ENCODE results near the gene EXOC3. TPM values are rescaled to one million over a fixed set of nuclear protein-coding genes. Genes with fewer than 3 reads are reported as not detected.
A peak's percentile ranks its signal among the peaks of the same experiment; 100 is the strongest.

EXOC3 gene
- total RNA-seq, 1 experiment from 2014 or later: 31.3 TPM

- H3K9ac ChIP-seq (ENCODE audit: low read length): no peak overlapping the region
- no peaks in the 10 kb centered on the region for H3K27me3 ChIP-seq (ENCODE audit: low read length)
- ATAC-seq (peak; percentile 38; the same call in 1 of the 2 replicates), DNase-seq (peak; percentile 27)
- CTCF ChIA-PET: interaction anchor here (0.6 kb wide), 1 partner anchor 76 kb away, joined by 3 read pairs; no protein-coding TSS in a partner anchor
- no peaks in the 10 kb centered on the region for H4K20me1 ChIP-seq (ENCODE audit: low read length)
- TF ChIP-seq EZH2 (IDR thresholded peaks at IDR 0.05; ENCODE audit: low read length, unreplicated experiment): no peak
- TF ChIP-seq EZH2phosphoT487 (IDR thresholded peaks at IDR 0.05; ENCODE audit: borderline replicate concordance, low read length): no peak
- peak; percentile 47 for TF ChIP-seq CTCF (conservative IDR thresholded peaks at IDR 0.05; ENCODE audit: low read depth, low read length)
- no peaks in the 10 kb centered on the region for H3K79me2 ChIP-seq (ENCODE audit: low read length)
- H2AFZ ChIP-seq (ENCODE audit: low read length): no peak overlapping the region
- no peak overlapping the region for H3K27ac ChIP-seq (ENCODE audit: low read length)
- BruUV-seq (replicated peaks): no TSS peak
- H3K9me3 ChIP-seq (ENCODE audit: low read length): no peaks in the 10 kb centered on the region
- H3K4me2 ChIP-seq (ENCODE audit: low read length): no peak overlapping the region
- no peaks in the 10 kb centered on the region; the same call in 1 of the 2 replicates for H3K4me1 ChIP-seq (ENCODE audit: insufficient read depth, low read length)
- intact Hi-C loops (cut with micrococcal nuclease): no loop called here
- H3K4me3 ChIP-seq (ENCODE audit: low read length): no peak overlapping the region
- H3F3A ChIP-seq (ENCODE audit: low read length, unreplicated experiment): no peaks in the 10 kb centered on the region
- no peaks in the 10 kb centered on the region for H3K36me3 ChIP-seq (ENCODE audit: low read depth, low read length)
- POLR2A ChIA-PET (ENCODE audit: unreplicated experiment): interaction anchor here (0.6 kb wide), 1 partner anchor 78 kb away, joined by 11 read pairs; no protein-coding TSS in a partner anchor
- no peaks in the 10 kb centered on the region for H3K9me2 ChIP-seq (replicated peaks; ENCODE audit: low read length)
Observed at GRCh38 chr5:425714-426113, 17.3 kb upstream of the EXOC3 start.

- Histone ChIP-seq H3K79me2 (ENCODE audit: low read length) (no peaks in the 10 kb centered on the region), H3K4me2 (ENCODE audit: low read length) (no peak overlapping the region), H3K4me1 (ENCODE audit: insufficient read depth, low read length) (no peaks in the 10 kb centered on the region; the same call in 1 of the 2 replicates), H2AFZ (ENCODE audit: low read length) (no peak overlapping the region), H3K9me2 (replicated peaks; ENCODE audit: low read length) (no peaks in the 10 kb centered on the region), H4K20me1 (ENCODE audit: low read length) (no peaks in the 10 kb centered on the region), H3F3A (ENCODE audit: low read length, unreplicated experiment) (no peaks in the 10 kb centered on the region), H3K27ac (ENCODE audit: low read length) (no peak overlapping the region), H3K9me3 (ENCODE audit: low read length) (no peaks in the 10 kb centered on the region), H3K9ac (ENCODE audit: low read length) (no peak overlapping the region), H3K27me3 (ENCODE audit: low read length) (no peaks in the 10 kb centered on the region), H3K36me3 (ENCODE audit: low read depth, low read length) (no peaks in the 10 kb centered on the region), H3K4me3 (ENCODE audit: low read length) (no peak overlapping the region)
- CTCF ChIA-PET: interaction anchor here (0.6 kb wide), 1 partner anchor 77 kb away, joined by 3 read pairs; no protein-coding TSS in a partner anchor
- no peak for ATAC-seq
- intact Hi-C loops (cut with micrococcal nuclease): no loop called here
- no peak for TF ChIP-seq EZH2 (IDR thresholded peaks at IDR 0.05; ENCODE audit: low read length, unreplicated experiment)
- no peak for TF ChIP-seq EZH2phosphoT487 (IDR thresholded peaks at IDR 0.05; ENCODE audit: borderline replicate concordance, low read length)
- no peak for TF ChIP-seq CTCF (conservative IDR thresholded peaks at IDR 0.05; ENCODE audit: low read depth, low read length)
- no peak for DNase-seq
- POLR2A ChIA-PET (ENCODE audit: unreplicated experiment): no interaction called here
- BruUV-seq (replicated peaks): no TSS peak
Observed at GRCh38 chr5:426392-426976, 16.5 kb upstream of the EXOC3 start.

- no peaks in the 10 kb centered on the region for H4K20me1 ChIP-seq (ENCODE audit: low read length)
- DNase-seq: no peak
Observed at GRCh38 chr5:427415-428087, 15.4 kb upstream of the EXOC3 start.

More at GRCh38 chr5:427415-428087, 15.4 kb upstream of the EXOC3 start:
- Histone ChIP-seq H3K79me2 (ENCODE audit: low read length) (no peaks in the 10 kb centered on the region), H3K9me3 (ENCODE audit: low read length) (no peaks in the 10 kb centered on the region), H3K4me1 (ENCODE audit: insufficient read depth, low read length) (no peaks in the 10 kb centered on the region; the same call in 1 of the 2 replicates), H3K9me2 (replicated peaks; ENCODE audit: low read length) (no peaks in the 10 kb centered on the region), H3K9ac (ENCODE audit: low read length) (no peak overlapping the region), H3K4me2 (ENCODE audit: low read length) (no peak overlapping the region), H3K4me3 (ENCODE audit: low read length) (no peak overlapping the region), H3F3A (ENCODE audit: low read length, unreplicated experiment) (no peaks in the 10 kb centered on the region), H3K27me3 (ENCODE audit: low read length) (no peaks in the 10 kb centered on the region), H2AFZ (ENCODE audit: low read length) (no peak overlapping the region), H3K36me3 (ENCODE audit: low read depth, low read length) (no peaks in the 10 kb centered on the region), H3K27ac (ENCODE audit: low read length) (no peak overlapping the region)
- no peak for TF ChIP-seq CTCF (conservative IDR thresholded peaks at IDR 0.05; ENCODE audit: low read depth, low read length)
- TF ChIP-seq EZH2 (IDR thresholded peaks at IDR 0.05; ENCODE audit: low read length, unreplicated experiment): no peak
- no peak for TF ChIP-seq EZH2phosphoT487 (IDR thresholded peaks at IDR 0.05; ENCODE audit: borderline replicate concordance, low read length)
- no peak for ATAC-seq
- BruUV-seq (replicated peaks): no TSS peak
- ChIA-PET CTCF (no interaction called here), POLR2A (ENCODE audit: unreplicated experiment) (no interaction called here)
- intact Hi-C loops (cut with micrococcal nuclease): no loop called here
